ENCODE results near the gene RYR3.
"Not testable (repeated sequence)": the region's sequence is repeated elsewhere in the genome, so short reads cannot be mapped to it uniquely, and the experiment has no call there.

The RYR3 gene

GRCh38 chr15:33794453-33794852 lies 483.7 kb downstream of the RYR3 start:
- no peak for DNase-seq

- DNase-seq, result no peak
Observed at GRCh38 chr15:33795070-33795469, 484.3 kb downstream of the RYR3 start.

- no peak for DNase-seq
Observed at GRCh38 chr15:33797651-33798050, 486.9 kb downstream of the RYR3 start.

GRCh38 chr15:33801954-33802353 lies 491.2 kb downstream of the RYR3 start:
- DNase-seq, result no peak

GRCh38 chr15:33807665-33808064 lies 496.9 kb downstream of the RYR3 start:
- no peak for DNase-seq

GRCh38 chr15:33808720-33809457 lies 498.1 kb downstream of the RYR3 start:
- no peak for DNase-seq

- DNase-seq, result no peak
Observed at GRCh38 chr15:33810073-33810595, 499.4 kb downstream of the RYR3 start.

GRCh38 chr15:33810806-33811205 lies 500.0 kb downstream of the RYR3 start:
- no peak for DNase-seq

GRCh38 chr15:33813891-33814290 lies 503.1 kb downstream of the RYR3 start:
- DNase-seq, result no peak

GRCh38 chr15:33819499-33819898 lies 508.7 kb downstream of the RYR3 start:
- DNase-seq, result not testable (repeated sequence)

GRCh38 chr15:33822479-33822878 lies 511.7 kb downstream of the RYR3 start:
- no peak for DNase-seq

- no peak for DNase-seq
Observed at GRCh38 chr15:33823119-33823518, 512.4 kb downstream of the RYR3 start.

GRCh38 chr15:33825453-33825852 lies 514.7 kb downstream of the RYR3 start:
- DNase-seq, result no peak

GRCh38 chr15:33826201-33826600 lies 515.4 kb downstream of the RYR3 start:
- no peak for DNase-seq

- no peak for DNase-seq
Observed at GRCh38 chr15:33830351-33830750, 519.6 kb downstream of the RYR3 start.

GRCh38 chr15:33831646-33832045 lies 520.9 kb downstream of the RYR3 start:
- no peak for DNase-seq

GRCh38 chr15:33834892-33835743 lies 524.4 kb downstream of the RYR3 start:
- DNase-seq, result no peak

GRCh38 chr15:33837294-33837693 lies 526.5 kb downstream of the RYR3 start:
- DNase-seq, result no peak

- no peak for DNase-seq
Observed at GRCh38 chr15:33839540-33839939, 528.8 kb downstream of the RYR3 start.

GRCh38 chr15:33840615-33841014 lies 529.8 kb downstream of the RYR3 start:
- no peak for DNase-seq

- DNase-seq, result no peak
Observed at GRCh38 chr15:33844186-33844585, 533.4 kb downstream of the RYR3 start.

- no peak for DNase-seq
Observed at GRCh38 chr15:33844597-33844996, 533.8 kb downstream of the RYR3 start.

- no peak for DNase-seq
Observed at GRCh38 chr15:33846142-33846541, 535.4 kb downstream of the RYR3 start.

- no peak for DNase-seq
Observed at GRCh38 chr15:33846862-33847261, 536.1 kb downstream of the RYR3 start.
